A549 (cell line): ENCODE results near the gene VDAC1. TPM values are rescaled to one million over a fixed set of nuclear protein-coding genes. Genes with fewer than 3 reads are reported as not detected.
"Not testable (repeated sequence)": the region's sequence is repeated elsewhere in the genome, so short reads cannot be mapped to it uniquely, and the experiment has no call there.

Source experiments
- ATAC-seq, 2 experiments: fragments of 200-7000 bp in 1 of 2; fragments of >200 bp in 1 of 2; cut with Nextera tagmentation in 1 of 2; cut with Tn5 transposase in 1 of 2; 3 replicates each; pipeline versions ENCODE4 v1.8.0 to v1.9.1; 2018 to 2020; ENCODE audit warnings: mild to moderate bottlenecking in 1 of 2, moderate library complexity in 1 of 2
- CTCF ChIA-PET: fragments of 300-600 bp; sonication (Branson Sonifier 250); formaldehyde crosslinking; extraction: SDS; loops from one replicate; lab custom pipeline; 2021; ENCODE audit warnings: antibody characterized with exemption, inconsistent platforms; lab: Yijun Ruan, JAX
- POLR2A ChIA-PET: fragments of 350-600 bp; formaldehyde crosslinking; extraction: SDS; loops from one replicate; lab custom pipeline; 2021; ENCODE audit warnings: antibody characterized with exemption, inconsistent platforms; lab: Yijun Ruan, JAX
- DNase-seq, 2 experiments: peaks; one replicate each; pipeline versions ENCODE4 v3.0.0 to v3.0.0-alpha.2; 2011 to 2016; ENCODE audit warnings: low read depth in 1 of 2, low spot score in 1 of 2
- FAIRE-seq: peaks from 2 replicates; lab custom pipeline; 2011; peaks lifted over from hg19 to GRCh38; lab: Jason Lieb, UNC
- H3K27ac ChIP-seq, 2 experiments: fragments of >200 bp; sonication (Bioruptor Twin); formaldehyde crosslinking; 3 replicates each; pipeline ENCODE4 v1.5.1; 2016 to 2017
- H3K4me1 ChIP-seq: fragments of >200 bp; sonication (Bioruptor Twin); formaldehyde crosslinking; 3 replicates; pipeline ENCODE4 v1.6.1; 2016
- H3K4me2 ChIP-seq: fragments of >200 bp; sonication (Bioruptor Twin); formaldehyde crosslinking; 3 replicates; pipeline ENCODE4 v1.6.1; 2016
- H3K4me3 ChIP-seq: fragments of >200 bp; sonication (Bioruptor Twin); formaldehyde crosslinking; 3 replicates; pipeline ENCODE4 v1.5.1; 2016
- H3K9me3 ChIP-seq: fragments of >200 bp; sonication (Bioruptor Twin); formaldehyde crosslinking; 3 replicates; pipeline ENCODE4 v1.6.1; 2016
- ATOH8 ChIP-seq: fragments of 250-450 bp; sonication (Bioruptor Pico); IDR thresholded peaks from 2 replicates; pipeline ENCODE4 v1.5.0; 2020; ENCODE audit warnings: low read depth, mild to moderate bottlenecking, moderate library complexity
- BCL3 ChIP-seq: fragments of >200 bp; sonication (Bioruptor Twin); formaldehyde crosslinking; IDR thresholded peaks from 3 replicates; pipeline ENCODE4 v1.6.1; 2016
- BHLHE40 ChIP-seq: IDR thresholded peaks from 2 replicates; pipeline ENCODE4 v1.6.1; 2012; ENCODE audit warnings: low read depth, low read length, inconsistent platforms
- CHD2 ChIP-seq: fragments of 150-350 bp; IDR thresholded peaks from 2 replicates; pipeline ENCODE4 v1.6.1; 2014; ENCODE audit warnings: low read length; ENCODE audit not compliant: partially characterized antibody
- E2F6 ChIP-seq: IDR thresholded peaks from 2 replicates; pipeline ENCODE4 v1.6.1; 2012; ENCODE audit warnings: low read depth, borderline replicate concordance
- EHMT2 ChIP-seq: fragments of 200-600 bp; sonication (generic); IDR thresholded peaks from 2 replicates; pipeline ENCODE4 v1.6.1; 2016; ENCODE audit warnings: antibody characterized with exemption, low read depth, mild to moderate bottlenecking, moderate library complexity
- FOSB ChIP-seq: fragments of 250-450 bp; sonication (Bioruptor Pico); IDR thresholded peaks from 2 replicates; pipeline ENCODE4 v1.5.0; 2020; ENCODE audit warnings: mild to moderate bottlenecking, moderate library complexity
- HEYL ChIP-seq: fragments of 250-450 bp; sonication (Bioruptor Pico); IDR thresholded peaks from 2 replicates; pipeline ENCODE4 v1.8.0; 2021; ENCODE audit warnings: mild to moderate bottlenecking, moderate library complexity
- MAX ChIP-seq: IDR thresholded peaks from 2 replicates; pipeline ENCODE4 v1.6.1; 2012
- MYC ChIP-seq: IDR thresholded peaks from 2 replicates; pipeline ENCODE4 v1.6.1; 2012; ENCODE audit warnings: mild to moderate bottlenecking, inconsistent platforms, low read length, improper control_type of control experiment, borderline replicate concordance
- NPAS2 ChIP-seq: fragments of 250-450 bp; sonication (Bioruptor Pico); IDR thresholded peaks from 2 replicates; pipeline ENCODE4 v1.8.0; 2022; ENCODE audit warnings: mild to moderate bottlenecking, moderate library complexity, borderline replicate concordance
- POLR2A ChIP-seq: IDR thresholded peaks from 2 replicates; pipeline ENCODE4 v1.6.1; 2012; ENCODE audit warnings: mild to moderate bottlenecking, low read length
- RFX5 ChIP-seq: fragments of 450-650 bp; IDR thresholded peaks from 2 replicates; pipeline ENCODE4 v1.7.1; 2014; ENCODE audit warnings: antibody characterized with exemption, mild to moderate bottlenecking, moderate library complexity
- RNF2 ChIP-seq: fragments of 200-600 bp; sonication (generic); IDR thresholded peaks from 2 replicates; pipeline ENCODE4 v1.6.1; 2016; ENCODE audit warnings: low read depth, mild to moderate bottlenecking, antibody characterized with exemption, moderate library complexity, borderline replicate concordance
- SMC3 ChIP-seq: fragments of >200 bp; sonication (Bioruptor Twin); formaldehyde crosslinking; IDR thresholded peaks from 3 replicates; pipeline ENCODE4 v1.6.1; 2018; ENCODE audit warnings: inconsistent platforms
- ZNF302 ChIP-seq: fragments of 250-450 bp; sonication (Bioruptor Pico); IDR thresholded peaks from 2 replicates; pipeline ENCODE4 v1.9.0; 2021; ENCODE audit warnings: inconsistent platforms, mild to moderate bottlenecking, moderate library complexity
- ZSCAN20 ChIP-seq: fragments of 250-450 bp; sonication (Bioruptor Pico); IDR thresholded peaks from 2 replicates; pipeline ENCODE4 v1.8.0; 2022; ENCODE audit warnings: mild to moderate bottlenecking, moderate library complexity
- WGBS: methylation state at CpG from one replicate; pipeline ENCODE4 v1.1.6; 2017; ENCODE audit errors: missing lambda C conversion rate; 5-methylcytosine and 5-hydroxymethylcytosine counted together
- polyA plus RNA-seq, 4 experiments: library from polyadenylated mRNA; depleted of rRNA in 3 of 4; stranded (reverse); fragments of >200 nt; fragmentation: RNase III in 1 of 4; extraction: RNeasy Plus Mini Kit Qiagen cat#74134 plus additional on column Dnase treatment in 1 of 4; gene quantifications; 2 replicates in 3 of 4; 3 replicates in 1 of 4; pipeline ENCODE4 v1.2.3, GENCODE V29; 2011 to 2017

The VDAC1 gene
- polyA plus RNA-seq, 2 of the 4 experiments (the other 2 are of a cell fraction), result 369 to 442 TPM

- no peak for FAIRE-seq
These were observed 27.5 kb downstream of the VDAC1 start for GRCh38 chr5:133977161-133977787.

GRCh38 chr5:133975546-133975945, 29.2 kb downstream of the VDAC1 start:
- FAIRE-seq, H3K9me3 ChIP-seq, ATAC-seq, H3K27ac ChIP-seq, DNase-seq, POLR2A ChIA-PET, H3K4me3 ChIP-seq, H3K4me2 ChIP-seq: not testable (repeated sequence)
- peaks cover 38% of the 10 kb centered on the region for H3K4me1 ChIP-seq
- CTCF ChIA-PET, result interaction anchor here (0.8 to 1.5 kb wide), 3 partner anchors 9 to 32 kb away, joined by 3 to 4 read pairs (median 3); no protein-coding TSS in a partner anchor
- 96% methylated on average over 16 of the region's 16 CpGs for WGBS

More at GRCh38 chr5:133977161-133977787, 27.5 kb downstream of the VDAC1 start:
- Histone ChIP-seq H3K4me1 (peaks cover 27% of the 10 kb centered on the region), H3K4me3 (no peak overlapping the region), H3K27ac (peak overlapping the region; percentile 70 to 82; a peak in 5 of 6 replicates), H3K4me2 (peak overlapping the region; percentile 45), H3K9me3 (no peaks in the 10 kb centered on the region)
- peak in 1 of 2 experiments; percentile 7; a peak in 2 of 6 replicates for ATAC-seq
- TF ChIP-seq HEYL (CRISPR knock-in tag), result no peak
- TF ChIP-seq POLR2A, result no peak
- TF ChIP-seq ZSCAN20 (CRISPR knock-in tag), result no peak
- no peak for DNase-seq
- WGBS, result 72% methylated on average over 5 of the region's 5 CpGs
- ChIA-PET POLR2A (no interaction called here), CTCF (interaction anchor here (1.0 to 8.0 kb wide), 7 partner anchors 9 to 554 kb away, joined by 3 to 91 read pairs (median 3); partner anchors contain the start of gene VDAC1)

- ChIA-PET POLR2A (interaction anchor here (0.6 kb wide), 1 partner anchor 1609 kb away, joined by 4 read pairs; no protein-coding TSS in a partner anchor), CTCF (interaction anchor here (0.6 to 1.2 kb wide), 3 partner anchors 23 to 655 kb away, joined by 3 to 4 read pairs (median 3); no protein-coding TSS in a partner anchor)
- TF ChIP-seq ZNF302 (CRISPR knock-in tag) (no peak), MAX (no peak), BCL3 (no peak), BHLHE40 (no peak), RNF2 (no peak), ATOH8 (no peak), EHMT2 (no peak), NPAS2 (CRISPR knock-in tag) (no peak), CHD2 (no peak), MYC (no peak), RFX5 (no peak), SMC3 (no peak), FOSB (CRISPR knock-in tag) (no peak), E2F6 (no peak)
- WGBS, result 90% methylated on average over 6 of the region's 6 CpGs
- ATAC-seq (no peak), DNase-seq (no peak), FAIRE-seq (no peak)
- no peak overlapping the region for H3K4me2 ChIP-seq
- H3K9me3 ChIP-seq, result no peaks in the 10 kb centered on the region
- peaks cover 47% of the 10 kb centered on the region for H3K4me1 ChIP-seq
- no peak overlapping the region for H3K27ac ChIP-seq
- no peak overlapping the region for H3K4me3 ChIP-seq
These were observed 30.6 kb downstream of the VDAC1 start for GRCh38 chr5:133974142-133974541.
